MM.1S (cell line): ENCODE data around the gene CSDE1.

ENCODE experiments used
- DNase-seq: peaks from one replicate; pipeline ENCODE4 v3.0.0-alpha.2; 2015
- H2AFZ ChIP-seq: fragments of 300-600 bp; sonication (generic); 2 replicates; pipeline ENCODE4 v1.6.0; 2016; ENCODE audit warnings: antibody characterized with exemption, low read length
- H3F3A ChIP-seq: fragments of 300-600 bp; sonication (generic); 2 replicates; pipeline ENCODE4 v1.6.1; 2016; ENCODE audit warnings: mild to moderate bottlenecking, antibody characterized with exemption, low read length, moderate library complexity, mixed read lengths; ENCODE audit not compliant: insufficient read depth
- H3K27ac ChIP-seq: fragments of 300-600 bp; sonication (generic); 2 replicates; pipeline ENCODE4 v1.5.1; 2016; ENCODE audit warnings: mild to moderate bottlenecking, low read length
- H3K27me3 ChIP-seq: fragments of 300-600 bp; sonication (generic); replicated peaks from 2 replicates; pipeline ENCODE4 v1.6.0; 2016; ENCODE audit warnings: low read length; ENCODE audit not compliant: insufficient read depth
- H3K36me3 ChIP-seq: fragments of 300-600 bp; sonication (generic); replicated peaks from 2 replicates; pipeline ENCODE4 v1.6.1; 2016; ENCODE audit warnings: mild to moderate bottlenecking, low read length, mixed read lengths; ENCODE audit not compliant: insufficient read depth
- H3K4me1 ChIP-seq: fragments of 300-600 bp; sonication (generic); 2 replicates; pipeline ENCODE4 v1.6.1; 2016; ENCODE audit warnings: low read length, mixed read lengths
- H3K4me2 ChIP-seq: fragments of 300-600 bp; sonication (generic); 2 replicates; pipeline ENCODE4 v1.6.0; 2016; ENCODE audit warnings: low read depth, low read length
- H3K4me3 ChIP-seq: fragments of 300-600 bp; sonication (generic); 2 replicates; pipeline ENCODE4 v1.5.1; 2016; ENCODE audit warnings: low read length, mixed read lengths
- H3K79me2 ChIP-seq: fragments of 300-600 bp; sonication (generic); 2 replicates; pipeline ENCODE4 v1.6.1; 2016; ENCODE audit warnings: mixed run types, low read length, mixed read lengths
- H3K9ac ChIP-seq: fragments of 300-600 bp; sonication (generic); 2 replicates; pipeline ENCODE4 v1.6.1; 2016; ENCODE audit warnings: low read length, mixed read lengths
- H3K9me2 ChIP-seq: fragments of 300-600 bp; sonication (generic); replicated peaks from 2 replicates; pipeline ENCODE4 v1.6.1; 2016; ENCODE audit warnings: mild to moderate bottlenecking, low read length, mixed read lengths; ENCODE audit not compliant: insufficient read depth
- H3K9me3 ChIP-seq: fragments of 300-600 bp; sonication (generic); replicated peaks from 2 replicates; pipeline ENCODE4 v1.6.1; 2016; ENCODE audit warnings: mild to moderate bottlenecking, low read length, mixed read lengths; ENCODE audit not compliant: insufficient read depth
- H4K20me1 ChIP-seq: fragments of 300-600 bp; sonication (generic); 2 replicates; pipeline ENCODE4 v1.6.1; 2016; ENCODE audit warnings: mild to moderate bottlenecking, low read length, moderate library complexity, mixed read lengths; ENCODE audit not compliant: insufficient read depth
- CTCF ChIP-seq: fragments of 300-600 bp; sonication (generic); IDR thresholded peaks from 2 replicates; pipeline ENCODE4 v1.5.1; 2016; ENCODE audit warnings: antibody characterized with exemption, low read length, mixed read lengths
- EZH2 ChIP-seq: fragments of 300-600 bp; sonication (generic); optimal IDR thresholded peaks from 2 replicates; pipeline ENCODE3; 2017; ENCODE audit warnings: low read depth, mild to moderate bottlenecking, antibody characterized with exemption, low read length, mixed read lengths
- EZH2phosphoT487 ChIP-seq: fragments of 300-600 bp; sonication (generic); IDR thresholded peaks from 2 replicates; pipeline ENCODE4 v1.6.1; 2018; ENCODE audit warnings: antibody characterized with exemption, low read length

Gene CSDE1

DNA sequence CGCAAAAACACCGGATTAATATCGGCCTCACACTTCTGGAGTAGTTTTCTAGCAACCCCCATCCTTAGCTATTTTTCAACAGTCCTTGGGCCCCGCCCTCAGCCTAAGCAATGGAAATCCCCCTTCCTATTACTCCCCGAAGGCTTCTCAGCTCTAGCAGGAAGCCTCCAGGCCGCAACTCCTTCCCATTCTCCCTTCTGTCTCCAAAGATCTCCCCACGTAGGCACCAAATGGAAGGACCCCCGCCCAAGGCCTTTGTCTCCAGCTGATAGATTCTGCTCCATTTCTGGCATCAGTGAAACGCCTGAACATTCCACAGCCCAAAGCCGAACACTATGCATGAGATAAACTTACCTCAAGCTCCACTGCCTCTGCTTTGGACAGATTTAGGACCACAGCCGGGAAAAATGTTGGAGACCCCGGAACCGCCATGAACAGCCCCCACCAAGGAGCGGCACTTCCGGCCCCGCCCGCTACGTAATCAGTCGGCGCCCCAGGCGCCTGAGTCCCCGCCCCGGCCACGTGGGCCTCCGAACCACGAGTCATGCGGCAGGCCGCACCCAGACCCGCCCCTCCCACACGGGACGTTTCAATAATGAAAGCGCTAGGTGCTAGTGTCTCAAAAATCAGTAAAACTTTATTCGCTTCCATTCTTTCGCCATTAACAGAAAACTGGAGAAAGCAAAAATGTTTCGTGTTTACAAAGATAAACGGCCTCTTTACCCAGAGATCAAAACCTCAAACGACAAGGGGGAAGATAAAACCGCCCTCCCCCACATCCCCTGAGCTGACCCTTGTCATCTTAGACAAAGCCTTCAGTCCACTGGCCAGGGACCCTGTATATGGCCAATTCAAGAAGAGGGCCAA is 41.2 kb downstream of the CSDE1 start, which contains the start of gene NRAS:
Gene NRAS (minus strand): TSS at position 468 of the 867 bp plus-strand sequence. CDS start 611 bp downstream, outside the sequence.
- peaks cover 10% of the 10 kb centered on the region; the same call in 1 of the 2 replicates for H3F3A ChIP-seq
- no peaks in the 10 kb centered on the region for H3K4me1 ChIP-seq
- no peaks in the 10 kb centered on the region for H4K20me1 ChIP-seq
- H3K4me3 ChIP-seq: peak within 1 kb of the TSS; percentile 93
- no peak within 1 kb of the TSS for H2AFZ ChIP-seq
- H3K27me3 ChIP-seq: no peaks in the 10 kb centered on the region
- peak within 1 kb of the TSS; percentile 74 for H3K4me2 ChIP-seq
- H3K9ac ChIP-seq: peak within 1 kb of the TSS; percentile 98
- peak; percentile 90 for DNase-seq
- peak within 1 kb of the TSS; percentile 93 for H3K27ac ChIP-seq
- no peak for TF ChIP-seq CTCF
- no peak for TF ChIP-seq EZH2phosphoT487
- no peak for TF ChIP-seq EZH2
- no peaks in the 10 kb centered on the region for H3K9me3 ChIP-seq
- H3K9me2 ChIP-seq: no peaks in the 10 kb centered on the region
- H3K79me2 ChIP-seq: peaks cover 45% of the 10 kb centered on the region
- no peaks in the 10 kb centered on the region for H3K36me3 ChIP-seq

GRCh38 chr1:114715952-114716303 is 41.9 kb downstream of the CSDE1 start:
- H3K27ac ChIP-seq: peak overlapping the region; percentile 93
- no peak for TF ChIP-seq EZH2
- no peak for TF ChIP-seq EZH2phosphoT487
- no peak for TF ChIP-seq CTCF
- peaks cover 47% of the 10 kb centered on the region for H3K79me2 ChIP-seq
- peak overlapping the region; percentile 93 for H3K4me3 ChIP-seq
- H3K9me3 ChIP-seq: no peaks in the 10 kb centered on the region
- no peaks in the 10 kb centered on the region for H3K9me2 ChIP-seq
- H3K27me3 ChIP-seq: no peaks in the 10 kb centered on the region
- no peaks in the 10 kb centered on the region for H3K36me3 ChIP-seq
- H3K4me2 ChIP-seq: peak overlapping the region; percentile 74
- no peaks in the 10 kb centered on the region for H4K20me1 ChIP-seq
- no peak for DNase-seq
- no peaks in the 10 kb centered on the region for H3K4me1 ChIP-seq
- H2AFZ ChIP-seq: no peak overlapping the region
- peak overlapping the region; percentile 98 for H3K9ac ChIP-seq
- peaks cover 10% of the 10 kb centered on the region; the same call in 1 of the 2 replicates for H3F3A ChIP-seq

DNA sequence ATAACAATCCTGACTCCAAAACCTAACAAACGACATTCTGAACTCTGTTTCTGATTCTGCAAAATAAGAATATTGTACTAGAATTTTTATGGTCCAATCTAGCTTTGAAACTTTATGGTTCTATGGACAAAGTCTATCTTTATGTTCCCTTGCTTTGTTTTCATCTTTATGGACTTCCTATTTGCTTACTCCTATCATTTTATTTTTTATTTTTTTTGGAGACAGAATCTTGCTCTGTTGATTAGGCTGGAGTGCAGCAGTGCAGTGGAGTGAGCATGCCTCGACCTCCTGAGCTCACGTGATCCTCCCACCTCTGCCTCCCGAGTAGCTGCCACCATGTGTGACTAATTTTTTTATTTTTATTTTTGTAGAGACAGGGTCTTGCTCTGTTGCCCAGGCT is 44.8 kb downstream of the CSDE1 start:
- H2AFZ ChIP-seq: no peak overlapping the region
- H3K9me2 ChIP-seq: no peaks in the 10 kb centered on the region
- no peak overlapping the region for H3K9ac ChIP-seq
- no peaks in the 10 kb centered on the region for H3K36me3 ChIP-seq
- H4K20me1 ChIP-seq: no peaks in the 10 kb centered on the region
- H3K4me1 ChIP-seq: peaks cover 10% of the 10 kb centered on the region
- TF ChIP-seq CTCF (no peak), EZH2 (no peak), EZH2phosphoT487 (no peak)
- no peak overlapping the region for H3K4me3 ChIP-seq
- H3K4me2 ChIP-seq: no peak overlapping the region
- no peak overlapping the region for H3K27ac ChIP-seq
- no peaks in the 10 kb centered on the region for H3K27me3 ChIP-seq
- H3K79me2 ChIP-seq: peaks cover 52% of the 10 kb centered on the region
- no peaks in the 10 kb centered on the region for H3K9me3 ChIP-seq
- peaks cover 19% of the 10 kb centered on the region for H3F3A ChIP-seq
- no peak for DNase-seq
